Left kidney (tissue), 2 donors: Measurements from ENCODE around the gene DIO3. TPM values are rescaled to one million over a fixed set of nuclear protein-coding genes. Genes with fewer than 3 reads are reported as not detected.
"Not testable (repeated sequence)": the region's sequence is repeated elsewhere in the genome, so short reads cannot be mapped to it uniquely, and the experiment has no call there.

ENCODE experiments used
- DNase-seq: peaks from one replicate; pipeline ENCODE4 v3.0.0-alpha.2; 2013
- polyA plus RNA-seq: library from polyadenylated mRNA; unstranded; fragments of 120-200 nt; gene quantifications from one replicate; pipeline ENCODE4 v1.2.1, GENCODE V29; 2013; ENCODE audit not compliant: insufficient read length

Gene DIO3
- polyA plus RNA-seq, 1 donor: 0.17 TPM

- no peak for DNase-seq
Measured at GRCh38 chr14:101540481-101541462, 20.5 kb upstream of the DIO3 start.

DNA sequence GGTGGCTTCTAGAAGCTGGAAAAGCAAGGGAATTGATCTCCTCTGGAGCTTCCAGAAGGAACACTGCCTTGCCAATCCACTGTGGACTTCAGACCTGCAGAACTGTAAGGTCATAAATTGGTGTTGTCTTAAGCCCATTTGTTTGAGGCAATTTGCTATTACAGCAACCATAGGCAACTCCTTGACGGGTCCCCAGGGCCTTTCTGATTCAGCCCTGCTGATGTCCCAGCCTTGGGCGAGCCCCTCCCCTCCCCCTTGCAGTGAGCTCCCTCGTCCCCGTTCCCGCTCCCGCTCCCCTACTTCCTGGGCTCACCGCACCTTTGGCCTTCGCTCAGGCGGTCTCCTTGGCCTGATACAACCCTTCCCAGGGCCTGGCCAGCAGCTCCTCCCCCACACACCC lies 18.9 kb upstream of the DIO3 start:
- no peak for DNase-seq

GRCh38 chr14:101543814-101544213 lies 17.5 kb upstream of the DIO3 start:
- no peak for DNase-seq

- DNase-seq: no peak
Measured at GRCh38 chr14:101544550-101544949, 16.7 kb upstream of the DIO3 start.

- DNase-seq: no peak
Measured at GRCh38 chr14:101546706-101547105, 14.6 kb upstream of the DIO3 start.

- DNase-seq: no peak
Measured at GRCh38 chr14:101547107-101547738, 14.1 kb upstream of the DIO3 start.

- no peak for DNase-seq
Measured at GRCh38 chr14:101547961-101548669, 13.2 kb upstream of the DIO3 start.

DNA sequence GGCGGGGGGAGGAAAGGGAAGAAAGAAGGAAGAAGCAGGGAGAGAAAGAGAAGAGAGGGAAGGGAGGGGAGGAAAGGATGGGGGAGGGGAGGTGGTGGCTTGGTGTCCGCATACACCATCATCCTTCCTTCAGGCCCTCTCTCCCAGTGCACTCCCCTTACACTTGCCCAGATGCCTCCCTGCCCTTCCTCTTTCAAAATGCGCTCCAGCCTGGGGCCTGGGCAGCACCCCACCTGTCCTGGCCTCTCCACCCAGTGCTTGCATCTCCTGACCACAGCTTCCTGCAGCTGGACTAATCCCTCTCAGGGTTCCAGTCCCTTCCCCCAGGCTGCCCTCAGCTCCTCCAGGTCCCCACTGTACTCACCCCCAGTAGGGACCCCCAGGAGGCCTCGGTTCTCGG lies 12.6 kb upstream of the DIO3 start:
- no peak for DNase-seq

DNA sequence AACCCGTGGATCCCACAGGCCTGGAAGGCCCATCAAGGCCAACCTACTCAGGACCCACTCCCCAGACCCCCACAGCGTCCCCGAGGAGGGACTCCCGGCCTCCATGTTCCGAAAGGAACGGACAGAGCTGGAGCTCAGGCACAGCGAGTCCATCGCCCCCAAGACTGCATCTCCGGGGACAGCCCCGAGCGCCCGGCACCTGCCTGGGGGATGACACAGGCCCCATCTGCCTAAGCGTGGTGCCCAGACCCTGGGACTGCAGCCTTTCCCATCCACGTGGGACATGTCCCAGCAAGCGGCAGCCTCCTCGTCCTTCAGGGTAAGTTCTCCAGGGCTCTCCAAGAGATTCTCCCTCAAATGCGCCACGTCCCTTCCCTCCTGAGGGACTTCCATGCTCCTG lies 12.1 kb upstream of the DIO3 start:
- DNase-seq: no peak

- not testable (repeated sequence) for DNase-seq
Measured at GRCh38 chr14:101550202-101550912, 10.9 kb upstream of the DIO3 start.

- no peak for DNase-seq
Measured at GRCh38 chr14:101551729-101552595, 9.3 kb upstream of the DIO3 start.

- no peak for DNase-seq
Measured at GRCh38 chr14:101552786-101553231, 8.5 kb upstream of the DIO3 start.

GRCh38 chr14:101553393-101553792 lies 7.9 kb upstream of the DIO3 start:
- DNase-seq: no peak

DNA sequence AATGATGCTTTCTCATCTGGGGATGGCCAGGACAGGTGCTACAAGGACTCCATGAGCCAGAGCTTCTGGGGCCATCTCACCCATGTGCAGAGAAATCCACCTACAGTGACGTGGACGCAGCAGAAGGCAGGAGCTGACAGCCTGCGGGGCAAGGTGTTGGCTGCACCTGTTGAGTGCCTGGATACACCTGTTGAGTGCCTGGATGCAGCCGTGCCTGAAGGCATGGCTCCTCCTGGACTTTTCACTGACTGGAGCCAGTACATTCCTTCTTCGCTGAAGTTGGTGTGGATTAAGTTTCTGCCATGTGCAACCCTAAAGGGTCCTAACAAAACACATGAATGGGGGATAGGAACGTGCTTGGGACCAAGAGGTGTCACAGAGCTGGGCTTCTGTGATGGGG lies 7.4 kb upstream of the DIO3 start:
- DNase-seq: no peak

DNA sequence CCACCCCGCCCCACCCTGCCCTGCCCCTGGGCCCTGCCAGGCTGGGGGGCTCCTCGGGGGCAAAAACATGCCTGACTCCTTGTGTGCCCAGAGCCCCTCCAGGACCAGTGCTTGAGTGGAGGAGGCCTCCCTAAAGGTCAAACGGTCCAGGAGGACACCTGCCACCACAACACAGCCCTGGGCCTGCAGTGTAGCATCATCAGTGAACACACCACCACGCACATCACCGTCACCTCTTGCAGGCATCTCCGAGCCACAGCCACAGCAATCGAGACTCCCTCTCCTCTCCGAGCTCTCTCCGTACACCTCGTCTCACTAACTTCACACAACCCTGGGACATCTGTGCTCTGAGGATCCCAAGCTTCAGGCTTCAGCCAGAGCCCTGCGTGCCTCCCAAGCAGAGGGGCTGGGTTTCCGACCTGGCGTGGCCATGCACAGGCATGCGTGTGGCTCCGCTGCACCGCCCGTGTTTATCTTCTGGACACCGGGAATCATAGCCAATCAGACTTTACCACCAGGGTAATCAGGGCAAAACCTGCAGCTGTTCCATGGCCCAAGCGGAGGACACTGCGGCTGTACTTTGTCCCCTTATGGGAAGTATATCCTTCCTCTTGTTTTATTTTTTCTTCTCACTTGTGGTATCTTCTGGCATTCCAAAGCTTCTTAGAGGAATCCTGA lies 6.2 kb upstream of the DIO3 start:
- no peak for DNase-seq

- DNase-seq: not testable (repeated sequence)
Measured at GRCh38 chr14:101555669-101556043, 5.6 kb upstream of the DIO3 start.

DNA sequence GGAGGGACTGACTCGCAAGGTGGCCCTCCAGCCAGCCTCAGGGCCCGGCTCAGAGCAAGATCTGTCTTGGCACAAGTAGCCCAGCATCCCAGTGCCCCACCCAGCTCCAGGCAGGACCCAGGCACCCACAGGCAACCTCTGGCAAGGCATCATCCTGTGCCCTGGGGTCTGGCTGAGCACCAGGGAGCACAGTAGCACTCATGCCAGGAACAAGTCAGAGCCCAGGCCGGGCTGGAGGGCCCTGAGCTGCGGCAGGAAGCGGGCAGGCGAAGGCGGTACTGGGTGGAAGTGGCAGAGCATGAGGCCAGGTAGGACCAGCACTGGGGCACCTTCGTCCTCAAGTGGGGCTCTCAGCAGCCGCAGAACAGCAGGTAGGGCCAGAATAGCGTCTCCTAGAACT lies 5.2 kb upstream of the DIO3 start:
- no peak for DNase-seq

- no peak for DNase-seq
Measured at GRCh38 chr14:101556566-101557320, 4.6 kb upstream of the DIO3 start.

DNA sequence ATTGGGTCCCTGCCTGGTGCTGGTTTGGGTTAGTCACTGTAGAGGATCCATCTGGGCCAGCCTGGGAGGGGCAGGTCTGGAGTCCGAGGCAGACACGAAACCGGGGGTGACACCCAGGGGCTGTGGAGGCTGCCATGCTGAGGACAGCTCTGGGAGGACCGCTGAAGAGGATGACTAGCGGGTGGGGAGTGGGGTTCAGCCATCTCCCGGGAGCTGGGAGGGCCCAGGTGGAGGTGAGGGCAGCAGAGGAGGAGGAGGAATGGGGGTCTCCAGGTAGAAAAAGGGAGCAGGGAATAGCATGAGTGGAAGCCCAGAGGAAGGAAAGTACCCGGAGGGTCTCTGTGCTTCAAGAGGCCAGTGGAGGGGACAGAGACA lies 4.0 kb upstream of the DIO3 start:
- DNase-seq: no peak
